H9 (cell line): ENCODE results near the gene C5AR1. TPM values are rescaled to one million over a fixed set of nuclear protein-coding genes. Genes with fewer than 3 reads are reported as not detected.

Source experiments
- DNase-seq: peaks from one replicate; pipeline ENCODE4 v3.0.0-alpha.2; 2017
- H2AFZ ChIP-seq: one replicate; pipeline ENCODE4 v1.6.1; 2013; ENCODE audit warnings: mild to moderate bottlenecking, low read length, control low read depth, moderate library complexity
- H2AK5ac ChIP-seq: 2 replicates; pipeline ENCODE4 v1.6.1; 2013; ENCODE audit warnings: low read length, control low read depth, mixed read lengths; ENCODE audit not compliant: insufficient read length
- H2BK120ac ChIP-seq: one replicate; pipeline ENCODE4 v1.6.1; 2013; ENCODE audit warnings: low read depth, mild to moderate bottlenecking, low read length, control low read depth, inconsistent platforms; ENCODE audit not compliant: poor library complexity, severe bottlenecking
- H2BK12ac ChIP-seq: 2 replicates; pipeline ENCODE4 v1.6.1; 2013; ENCODE audit warnings: low read length, control low read depth, mixed read lengths, low read depth; ENCODE audit not compliant: insufficient read length
- H2BK15ac ChIP-seq: 2 replicates; pipeline ENCODE4 v1.6.1; 2013; ENCODE audit warnings: low read depth, low read length, control low read depth
- H2BK20ac ChIP-seq: one replicate; pipeline ENCODE4 v1.6.1; 2013; ENCODE audit warnings: low read depth, mild to moderate bottlenecking, low read length, control low read depth, inconsistent platforms; ENCODE audit not compliant: poor library complexity, severe bottlenecking
- H2BK5ac ChIP-seq: 2 replicates; pipeline ENCODE4 v1.6.1; 2013; ENCODE audit warnings: low read length, control low read depth, mixed read lengths; ENCODE audit not compliant: insufficient read length
- H3K14ac ChIP-seq: 2 replicates; pipeline ENCODE4 v1.6.1; 2013; ENCODE audit warnings: low read length, control low read depth; ENCODE audit not compliant: insufficient read depth
- H3K18ac ChIP-seq: 2 replicates; pipeline ENCODE4 v1.6.1; 2013; ENCODE audit warnings: low read depth, mild to moderate bottlenecking, mixed read lengths, low read length, control low read depth; ENCODE audit not compliant: insufficient read length
- H3K23ac ChIP-seq: 2 replicates; pipeline ENCODE4 v1.6.1; 2013; ENCODE audit warnings: low read length, control low read depth, mixed read lengths, low read depth; ENCODE audit not compliant: insufficient read length
- H3K23me2 ChIP-seq: 2 replicates; pipeline ENCODE4 v1.6.1; 2013; ENCODE audit warnings: low read depth, mild to moderate bottlenecking, mixed read lengths, low read length, control low read depth; ENCODE audit not compliant: insufficient read length, poor library complexity, severe bottlenecking
- H3K27ac ChIP-seq: 2 replicates; pipeline ENCODE4 v1.5.1; 2013; ENCODE audit warnings: low read length, control low read depth, mixed read lengths, low read depth; ENCODE audit not compliant: insufficient read length
- H3K27me3 ChIP-seq: 2 replicates; pipeline ENCODE4 v1.6.1; 2013; ENCODE audit warnings: low read length, control low read depth, inconsistent platforms; ENCODE audit not compliant: insufficient read depth
- H3K4ac ChIP-seq: 2 replicates; pipeline ENCODE4 v1.6.1; 2013; ENCODE audit warnings: low read depth, mild to moderate bottlenecking, control low read depth, inconsistent platforms, low read length, moderate library complexity
- H3K4me1 ChIP-seq: 2 replicates; pipeline ENCODE4 v1.6.1; 2013; ENCODE audit warnings: low read length, control low read depth, inconsistent platforms; ENCODE audit not compliant: insufficient read depth
- H3K4me2 ChIP-seq: 2 replicates; pipeline ENCODE4 v1.6.1; 2013; ENCODE audit warnings: low read length, control low read depth, mixed read lengths; ENCODE audit not compliant: insufficient read length, insufficient read depth
- H3K56ac ChIP-seq: 2 replicates; pipeline ENCODE4 v1.6.1; 2013; ENCODE audit warnings: low read depth, mild to moderate bottlenecking, mixed read lengths, low read length, control low read depth; ENCODE audit not compliant: insufficient read length
- H3K79me1 ChIP-seq: 2 replicates; pipeline ENCODE4 v1.6.1; 2013; ENCODE audit warnings: low read depth, mild to moderate bottlenecking, moderate library complexity, low read length, control low read depth, inconsistent platforms; ENCODE audit not compliant: insufficient read depth, poor library complexity, severe bottlenecking
- H3K79me2 ChIP-seq: 2 replicates; pipeline ENCODE4 v1.6.1; 2013; ENCODE audit warnings: low read length, control low read depth, inconsistent platforms; ENCODE audit not compliant: insufficient read depth
- H3K9ac ChIP-seq: 2 replicates; pipeline ENCODE4 v1.6.1; 2013; ENCODE audit warnings: low read length, control low read depth, mixed read lengths; ENCODE audit not compliant: insufficient read length; ENCODE audit errors: extremely low read depth
- H3K9me3 ChIP-seq: one replicate; pipeline ENCODE4 v1.6.1; 2013; ENCODE audit warnings: low read depth, low read length, inconsistent platforms; ENCODE audit not compliant: control insufficient read depth
- H3T11ph ChIP-seq: one replicate; pipeline ENCODE4 v1.6.1; 2013; ENCODE audit warnings: mild to moderate bottlenecking, low read length, control low read depth, inconsistent platforms
- H4K20me1 ChIP-seq: one replicate; pipeline ENCODE4 v1.6.1; 2013; ENCODE audit not compliant: control insufficient read depth, insufficient read length, insufficient read depth
- H4K5ac ChIP-seq: 2 replicates; pipeline ENCODE4 v1.6.1; 2013; ENCODE audit warnings: low read depth, mild to moderate bottlenecking, mixed read lengths, low read length, control low read depth; ENCODE audit not compliant: insufficient read length
- H4K8ac ChIP-seq: replicated peaks from 2 replicates; pipeline ENCODE4 v1.6.1; 2013; ENCODE audit warnings: low read length, control low read depth, mixed read lengths, low read depth; ENCODE audit not compliant: insufficient read length
- H4K91ac ChIP-seq: 2 replicates; pipeline ENCODE4 v1.6.1; 2013; ENCODE audit warnings: low read depth, mild to moderate bottlenecking, moderate library complexity, mixed read lengths, low read length, control low read depth; ENCODE audit not compliant: insufficient read length
- H3K27ac Mint-ChIP-seq, 3 experiments: 2 replicates in 2 of 3; 3 replicates in 1 of 3; pipeline ENCODE4 v1.8.0; 2020 to 2021; ENCODE audit warnings: mixed read lengths in 3 of 3, mild to moderate bottlenecking in 1 of 3, moderate library complexity in 1 of 3
- H3K27me3 Mint-ChIP-seq: 2 replicates; pipeline ENCODE4 v1.8.0; 2021; ENCODE audit warnings: low read depth, mild to moderate bottlenecking, moderate library complexity, mixed read lengths
- H3K36me3 Mint-ChIP-seq, 3 experiments: 2 replicates in 2 of 3; 3 replicates in 1 of 3; pipeline ENCODE4 v1.8.0; 2020 to 2021; ENCODE audit warnings: low read depth in 3 of 3, mixed read lengths in 3 of 3; ENCODE audit not compliant: insufficient read depth in 1 of 3
- H3K4me1 Mint-ChIP-seq, 2 experiments: 2 replicates each; pipeline ENCODE4 v1.8.0; 2020; ENCODE audit warnings: mixed read lengths in 2 of 2
- H3K4me3 Mint-ChIP-seq, 2 experiments: 2 replicates in 1 of 2; 3 replicates in 1 of 2; pipeline ENCODE4 v1.8.0; 2020 to 2021; ENCODE audit warnings: mild to moderate bottlenecking in 2 of 2, mixed read lengths in 2 of 2, moderate library complexity in 1 of 2
- H3K9me3 Mint-ChIP-seq, 2 experiments: 2 replicates in 1 of 2; 3 replicates in 1 of 2; pipeline ENCODE4 v1.8.0; 2020; ENCODE audit warnings: mild to moderate bottlenecking in 2 of 2, mixed read lengths in 2 of 2, moderate library complexity in 1 of 2
- CTCF ChIP-seq: fragments of 200-600 bp; sonication (generic); conservative IDR thresholded peaks from 3 replicates; pipeline ENCODE4 v1.8.0; 2021; ENCODE audit warnings: antibody characterized with exemption, mild to moderate bottlenecking
- WGBS: extraction: QIAGEN DNeasy Blood & Tissue Kit; methylation state at CpG from one replicate; pipeline ENCODE4 v1.1.7; 2013; ENCODE audit warnings: missing lambda C conversion rate, low lambda C conversion rate, mixed read lengths; ENCODE audit not compliant: insufficient read length; ENCODE audit errors: extremely low coverage; 5-methylcytosine and 5-hydroxymethylcytosine counted together
- total RNA-seq: library from RNA; stranded (reverse); gene quantifications from 2 replicates; pipeline ENCODE4 v1.2.1, GENCODE V29; 2021

C5AR1 gene
- total RNA-seq, 1 experiment from 2014 or later = 1.8 TPM

DNA sequence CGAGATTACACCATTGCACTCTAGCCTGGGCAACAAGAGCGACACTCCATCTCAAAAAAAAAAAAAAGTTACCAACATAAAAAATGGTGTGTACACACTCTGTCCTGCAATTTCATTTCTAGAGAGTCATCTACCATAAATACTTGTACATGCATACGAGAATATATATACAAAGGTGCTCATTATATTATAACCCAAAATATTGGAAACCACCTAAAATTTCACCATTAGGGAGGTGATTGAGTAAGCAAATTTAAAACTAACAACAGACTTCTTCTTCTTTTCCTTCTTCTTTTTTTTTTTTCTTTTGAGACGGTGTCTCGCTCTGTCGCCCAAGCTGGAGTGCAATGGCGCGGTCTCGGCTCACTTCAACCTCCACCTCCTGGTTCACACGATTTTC lies 7.4 kb upstream of the C5AR1 start:
- H3K23ac ChIP-seq = no peak overlapping the region
- no peak overlapping the region for H3K4me3 Mint-ChIP-seq
- H2AK5ac ChIP-seq = no peak overlapping the region
- no peak overlapping the region for H3K18ac ChIP-seq
- H3K14ac ChIP-seq = no peak overlapping the region
- no peaks in the 10 kb centered on the region for H3K36me3 Mint-ChIP-seq
- no peaks in the 10 kb centered on the region for H3K79me1 ChIP-seq
- no peak overlapping the region for H2BK12ac ChIP-seq
- H3K27ac Mint-ChIP-seq = no peak overlapping the region
- no peaks in the 10 kb centered on the region for H3K4me1 ChIP-seq
- DNase-seq = no peak
- no peaks in the 10 kb centered on the region for H4K20me1 ChIP-seq
- no CpG with 5 or more reads among the region's 10 CpGs for WGBS
- no peaks in the 10 kb centered on the region for H3K79me2 ChIP-seq
- H3K4ac ChIP-seq = no peak overlapping the region
- H2BK15ac ChIP-seq = no peak overlapping the region
- TF ChIP-seq CTCF = no peak
- H4K91ac ChIP-seq = no peak overlapping the region
- no peak overlapping the region for H4K8ac ChIP-seq
- H2BK120ac ChIP-seq = no peak overlapping the region
- H3T11ph ChIP-seq = no peak overlapping the region
- H2AFZ ChIP-seq = no peak overlapping the region
- no peak overlapping the region for H3K27ac ChIP-seq
- peaks cover 7% of the 10 kb centered on the region in 2 experiments for H3K4me1 Mint-ChIP-seq
- H3K9me3 Mint-ChIP-seq = peaks cover 0 to 2% of the 10 kb centered on the region in 2 experiments; a peak in 1 of 5 replicates
- no peaks in the 10 kb centered on the region for H3K9me3 ChIP-seq
- H3K4me2 ChIP-seq = no peak overlapping the region
- no peak overlapping the region for H2BK5ac ChIP-seq
- no peaks in the 10 kb centered on the region for H3K27me3 ChIP-seq
- no peak overlapping the region for H4K5ac ChIP-seq
- H3K23me2 ChIP-seq = no peaks in the 10 kb centered on the region
- no peak overlapping the region for H3K56ac ChIP-seq
- H2BK20ac ChIP-seq = no peak overlapping the region
- H3K27me3 Mint-ChIP-seq = peaks cover 4% of the 10 kb centered on the region
- H3K9ac ChIP-seq = no peak overlapping the region
